Left ventricle myocardium inferior (tissue), 1 donor: ENCODE results near the gene IMPACT. TPM values are rescaled to one million over a fixed set of nuclear protein-coding genes. Genes with fewer than 3 reads are reported as not detected.

Experiments used
- DNase-seq: peaks from one replicate; pipeline ENCODE4 v3.0.0-alpha.2; 2020
- H3K27ac ChIP-seq: fragments of 200-600 bp; replicated peaks from 2 replicates; pipeline ENCODE4 v1.8.0; 2021
- H3K27me3 ChIP-seq: fragments of 200-600 bp; 2 replicates; pipeline ENCODE4 v1.8.0; 2021; ENCODE audit warnings: low read depth
- H3K36me3 ChIP-seq: fragments of 200-600 bp; 2 replicates; pipeline ENCODE4 v1.8.0; 2021
- H3K4me1 ChIP-seq: fragments of 200-600 bp; 2 replicates; pipeline ENCODE4 v1.8.0; 2021
- H3K4me3 ChIP-seq: fragments of 200-600 bp; 2 replicates; pipeline ENCODE4 v1.8.0; 2021; ENCODE audit warnings: mild to moderate bottlenecking, moderate library complexity
- H3K9me3 ChIP-seq: fragments of 200-600 bp; replicated peaks from 2 replicates; pipeline ENCODE4 v1.8.0; 2021
- CTCF ChIP-seq: fragments of 200-600 bp; IDR thresholded peaks from 2 replicates; pipeline ENCODE4 v1.8.0; 2021; ENCODE audit warnings: antibody characterized with exemption, mild to moderate bottlenecking, borderline replicate concordance
- intact Hi-C: fragments of 100-400 bp; cut with micrococcal nuclease; formaldehyde crosslinking; loops from one replicate; pipeline ENCODE4 v1.11.0; 2022
- total RNA-seq: library from RNA; stranded (reverse); fragmentation: NEBNext Ultra II Directional; extraction: Animal tissue kit (Norgen Biotek cat#: 25700); gene quantifications from one replicate; pipeline ENCODE4 v1.2.1, GENCODE V29; 2021
- donor health status: DM: no; HTN: yes; CAD: no; lungs with severe emphysema.

IMPACT gene
- total RNA-seq, 1 donor from 2014 or later: 20.2 TPM

- Histone ChIP-seq H3K9me3 (no peaks in the 10 kb centered on the region), H3K4me3 (no peak overlapping the region), H3K27ac (no peak overlapping the region), H3K27me3 (no peaks in the 10 kb centered on the region), H3K4me1 (no peaks in the 10 kb centered on the region), H3K36me3 (no peaks in the 10 kb centered on the region)
- no peak for DNase-seq
- no peak for TF ChIP-seq CTCF
- intact Hi-C loops: loop anchor here (5.0 kb wide), 2 partner anchors 129 to 241 kb away; no protein-coding TSS in a partner anchor
Observed at GRCh38 chr18:24486684-24487083, 60.2 kb downstream of the IMPACT start.

GRCh38 chr18:24488824-24489493 lies 62.5 kb downstream of the IMPACT start:
- Histone ChIP-seq H3K4me1 (no peaks in the 10 kb centered on the region), H3K36me3 (no peaks in the 10 kb centered on the region), H3K27ac (no peak overlapping the region), H3K27me3 (peaks cover 4% of the 10 kb centered on the region), H3K9me3 (peaks cover 3% of the 10 kb centered on the region), H3K4me3 (no peak overlapping the region)
- DNase-seq: no peak
- intact Hi-C loops: loop anchor here (5.0 kb wide), 2 partner anchors 132 to 238 kb away; no protein-coding TSS in a partner anchor
- peak; percentile 86 for TF ChIP-seq CTCF

GRCh38 chr18:24490539-24490938 lies 64.1 kb downstream of the IMPACT start:
- H3K36me3 ChIP-seq: no peaks in the 10 kb centered on the region
- DNase-seq: no peak
- peaks cover 3% of the 10 kb centered on the region for H3K9me3 ChIP-seq
- no peak overlapping the region for H3K27ac ChIP-seq
- intact Hi-C loops: no loop called here
- no peaks in the 10 kb centered on the region for H3K4me1 ChIP-seq
- no peak overlapping the region for H3K4me3 ChIP-seq
- peaks cover 4% of the 10 kb centered on the region for H3K27me3 ChIP-seq
- no peak for TF ChIP-seq CTCF

GRCh38 chr18:24491927-24492834 lies 65.7 kb downstream of the IMPACT start:
- no peak for TF ChIP-seq CTCF
- Histone ChIP-seq H3K4me3 (no peak overlapping the region), H3K9me3 (peaks cover 3% of the 10 kb centered on the region), H3K27ac (no peak overlapping the region), H3K27me3 (peaks cover 4% of the 10 kb centered on the region), H3K4me1 (no peaks in the 10 kb centered on the region), H3K36me3 (no peaks in the 10 kb centered on the region)
- intact Hi-C loops: no loop called here
- DNase-seq: no peak

GRCh38 chr18:24494586-24494985 lies 68.1 kb downstream of the IMPACT start:
- no peak overlapping the region for H3K4me3 ChIP-seq
- H3K27me3 ChIP-seq: peaks cover 4% of the 10 kb centered on the region
- no peaks in the 10 kb centered on the region for H3K4me1 ChIP-seq
- H3K27ac ChIP-seq: no peak overlapping the region
- TF ChIP-seq CTCF: no peak
- H3K9me3 ChIP-seq: peaks cover 3% of the 10 kb centered on the region
- intact Hi-C loops: no loop called here
- DNase-seq: no peak
- H3K36me3 ChIP-seq: no peaks in the 10 kb centered on the region
